Measurements from ENCODE around the gene BAX. TPM values are rescaled to one million over a fixed set of nuclear protein-coding genes. Genes with fewer than 3 reads are reported as not detected.
A peak's percentile ranks its signal among the peaks of the same experiment; 100 is the strongest.

BAX gene
- total and polyA plus RNA-seq, 2 of the 13 experiments (the other 11 are each of a cell fraction or from before 2014, with no cell fraction given) = 139 to 176 TPM

GRCh38 chr19:48961673-48962028, 7.0 kb downstream of the BAX start (continued):
- TF ChIP-seq, protein P1, sequence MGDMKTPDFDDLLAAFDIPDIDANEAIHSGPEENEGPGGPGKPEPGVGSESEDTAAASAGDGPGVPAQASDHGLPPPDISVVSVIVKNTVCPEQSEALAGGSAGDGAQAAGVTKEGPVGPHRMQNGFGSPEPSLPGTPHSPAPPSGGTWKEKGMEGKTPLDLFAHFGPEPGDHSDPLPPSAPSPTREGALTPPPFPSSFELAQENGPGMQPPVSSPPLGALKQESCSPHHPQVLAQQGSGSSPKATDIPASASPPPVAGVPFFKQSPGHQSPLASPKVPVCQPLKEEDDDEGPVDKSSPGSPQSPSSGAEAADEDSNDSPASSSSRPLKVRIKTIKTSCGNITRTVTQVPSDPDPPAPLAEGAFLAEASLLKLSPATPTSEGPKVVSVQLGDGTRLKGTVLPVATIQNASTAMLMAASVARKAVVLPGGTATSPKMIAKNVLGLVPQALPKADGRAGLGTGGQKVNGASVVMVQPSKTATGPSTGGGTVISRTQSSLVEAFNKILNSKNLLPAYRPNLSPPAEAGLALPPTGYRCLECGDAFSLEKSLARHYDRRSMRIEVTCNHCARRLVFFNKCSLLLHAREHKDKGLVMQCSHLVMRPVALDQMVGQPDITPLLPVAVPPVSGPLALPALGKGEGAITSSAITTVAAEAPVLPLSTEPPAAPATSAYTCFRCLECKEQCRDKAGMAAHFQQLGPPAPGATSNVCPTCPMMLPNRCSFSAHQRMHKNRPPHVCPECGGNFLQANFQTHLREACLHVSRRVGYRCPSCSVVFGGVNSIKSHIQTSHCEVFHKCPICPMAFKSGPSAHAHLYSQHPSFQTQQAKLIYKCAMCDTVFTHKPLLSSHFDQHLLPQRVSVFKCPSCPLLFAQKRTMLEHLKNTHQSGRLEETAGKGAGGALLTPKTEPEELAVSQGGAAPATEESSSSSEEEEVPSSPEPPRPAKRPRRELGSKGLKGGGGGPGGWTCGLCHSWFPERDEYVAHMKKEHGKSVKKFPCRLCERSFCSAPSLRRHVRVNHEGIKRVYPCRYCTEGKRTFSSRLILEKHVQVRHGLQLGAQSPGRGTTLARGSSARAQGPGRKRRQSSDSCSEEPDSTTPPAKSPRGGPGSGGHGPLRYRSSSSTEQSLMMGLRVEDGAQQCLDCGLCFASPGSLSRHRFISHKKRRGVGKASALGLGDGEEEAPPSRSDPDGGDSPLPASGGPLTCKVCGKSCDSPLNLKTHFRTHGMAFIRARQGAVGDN (CRISPR knock-in tag; IDR thresholded peaks at IDR 0.05) = no peak
- TF ChIP-seq ZNF879 (CRISPR knock-in tag; IDR thresholded peaks at IDR 0.05) (0 out of 2 replicates have a peak, but pooled peaks have one; percentile 53), TBP (CRISPR knock-in tag; IDR thresholded peaks at IDR 0.05) (no peak), ZNF83 (CRISPR knock-in tag; IDR thresholded peaks at IDR 0.05; ENCODE audit: borderline replicate concordance) (no peak), ZFYVE20 (CRISPR knock-in tag; IDR thresholded peaks at IDR 0.05; ENCODE audit: borderline replicate concordance, low read depth) (no peak), ZNF572 (CRISPR knock-in tag; IDR thresholded peaks at IDR 0.05) (no peak), ZNF503 (CRISPR knock-in tag; IDR thresholded peaks at IDR 0.05) (no peak), MYNN (CRISPR knock-in tag; IDR thresholded peaks at IDR 0.05; ENCODE audit: low read depth) (no peak), SIN3B (IDR thresholded peaks at IDR 0.05; ENCODE audit: low read length) (no peak), FOXC1 (CRISPR knock-in tag; IDR thresholded peaks at IDR 0.05; ENCODE audit: borderline replicate concordance) (no peak; the same call in 1 of the 2 replicates), SKIL (CRISPR knock-in tag; IDR thresholded peaks at IDR 0.05; ENCODE audit: borderline replicate concordance) (no peak), SMARCC2 (IDR thresholded peaks at IDR 0.05) (no peak), ZNF10 (CRISPR knock-in tag; IDR thresholded peaks at IDR 0.05; ENCODE audit: borderline replicate concordance, low read depth) (no peak), ZNF552 (CRISPR knock-in tag; IDR thresholded peaks at IDR 0.05; ENCODE audit: borderline replicate concordance) (peak; percentile 3; the same call in 1 of the 2 replicates)
- TF ChIP-seq, protein P2, sequence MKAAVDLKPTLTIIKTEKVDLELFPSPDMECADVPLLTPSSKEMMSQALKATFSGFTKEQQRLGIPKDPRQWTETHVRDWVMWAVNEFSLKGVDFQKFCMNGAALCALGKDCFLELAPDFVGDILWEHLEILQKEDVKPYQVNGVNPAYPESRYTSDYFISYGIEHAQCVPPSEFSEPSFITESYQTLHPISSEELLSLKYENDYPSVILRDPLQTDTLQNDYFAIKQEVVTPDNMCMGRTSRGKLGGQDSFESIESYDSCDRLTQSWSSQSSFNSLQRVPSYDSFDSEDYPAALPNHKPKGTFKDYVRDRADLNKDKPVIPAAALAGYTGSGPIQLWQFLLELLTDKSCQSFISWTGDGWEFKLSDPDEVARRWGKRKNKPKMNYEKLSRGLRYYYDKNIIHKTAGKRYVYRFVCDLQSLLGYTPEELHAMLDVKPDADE (CRISPR knock-in tag; IDR thresholded peaks at IDR 0.05) = no peak
- TF ChIP-seq, protein P3, sequence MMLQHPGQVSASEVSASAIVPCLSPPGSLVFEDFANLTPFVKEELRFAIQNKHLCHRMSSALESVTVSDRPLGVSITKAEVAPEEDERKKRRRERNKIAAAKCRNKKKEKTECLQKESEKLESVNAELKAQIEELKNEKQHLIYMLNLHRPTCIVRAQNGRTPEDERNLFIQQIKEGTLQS (CRISPR knock-in tag; IDR thresholded peaks at IDR 0.05) = no peak
- TF ChIP-seq, protein P4, sequence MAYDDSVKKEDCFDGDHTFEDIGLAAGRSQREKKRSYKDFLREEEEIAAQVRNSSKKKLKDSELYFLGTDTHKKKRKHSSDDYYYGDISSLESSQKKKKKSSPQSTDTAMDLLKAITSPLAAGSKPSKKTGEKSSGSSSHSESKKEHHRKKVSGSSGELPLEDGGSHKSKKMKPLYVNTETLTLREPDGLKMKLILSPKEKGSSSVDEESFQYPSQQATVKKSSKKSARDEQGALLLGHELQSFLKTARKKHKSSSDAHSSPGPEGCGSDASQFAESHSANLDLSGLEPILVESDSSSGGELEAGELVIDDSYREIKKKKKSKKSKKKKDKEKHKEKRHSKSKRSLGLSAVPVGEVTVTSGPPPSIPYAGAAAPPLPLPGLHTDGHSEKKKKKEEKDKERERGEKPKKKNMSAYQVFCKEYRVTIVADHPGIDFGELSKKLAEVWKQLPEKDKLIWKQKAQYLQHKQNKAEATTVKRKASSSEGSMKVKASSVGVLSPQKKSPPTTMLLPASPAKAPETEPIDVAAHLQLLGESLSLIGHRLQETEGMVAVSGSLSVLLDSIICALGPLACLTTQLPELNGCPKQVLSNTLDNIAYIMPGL (CRISPR knock-in tag; IDR thresholded peaks at IDR 0.05; ENCODE audit: borderline replicate concordance in 1 of 2, low read depth in 1 of 2) = no peak
